PC-9 (cell line): ENCODE data around the gene TMEM44. TPM values are rescaled to one million over a fixed set of nuclear protein-coding genes. Genes with fewer than 3 reads are reported as not detected.

ENCODE experiments used
- BruUV-seq: library from RNA; stranded (reverse); fragments of 400-500 nt; replicated peaks from 2 replicates; lab custom pipeline; 2021; lab: Mats Ljungman, UMichigan
- CTCF ChIA-PET: fragments of 300-600 bp; sonication (Branson Sonifier 250); formaldehyde crosslinking; loops from one replicate; lab custom pipeline; 2022; ENCODE audit warnings: antibody characterized with exemption; lab: Charles Lee
- POLR2A ChIA-PET: fragments of 300-600 bp; sonication (Branson Sonifier 250); formaldehyde crosslinking; loops from one replicate; lab custom pipeline; 2022; ENCODE audit warnings: antibody characterized with exemption; ENCODE audit not compliant: unreplicated experiment; lab: Charles Lee
- DNase-seq, 2 experiments: peaks; one replicate each; pipeline versions ENCODE4 v3.0.0 to v3.0.0-alpha.2; 2015 to 2022; ENCODE audit warnings: mixed read lengths in 1 of 2
- H2AFZ ChIP-seq: fragments of 200-600 bp; sonication (generic); 2 replicates; pipeline ENCODE4 v1.8.1; 2017; ENCODE audit warnings: antibody characterized with exemption
- H3F3A ChIP-seq: fragments of 200-600 bp; sonication (generic); 2 replicates; pipeline ENCODE4 v1.8.1; 2017; ENCODE audit warnings: antibody characterized with exemption, mild to moderate bottlenecking, low read depth; ENCODE audit not compliant: insufficient read depth
- H3K27ac ChIP-seq: fragments of 200-600 bp; sonication (generic); 2 replicates; pipeline ENCODE4 v1.6.1; 2016; ENCODE audit warnings: mixed run types
- H3K27me3 ChIP-seq: fragments of 200-600 bp; sonication (generic); 2 replicates; pipeline ENCODE4 v1.6.1; 2016; ENCODE audit warnings: low read depth, mixed run types; ENCODE audit not compliant: insufficient read depth
- H3K36me3 ChIP-seq: fragments of 200-600 bp; sonication (generic); 2 replicates; pipeline ENCODE4 v1.6.1; 2016; ENCODE audit warnings: low read depth, mixed run types
- H3K4me1 ChIP-seq: fragments of 200-600 bp; sonication (generic); replicated peaks from 2 replicates; pipeline ENCODE4 v1.6.1; 2016; ENCODE audit warnings: mixed run types; ENCODE audit not compliant: insufficient read depth
- H3K4me2 ChIP-seq: fragments of 200-600 bp; sonication (generic); 2 replicates; pipeline ENCODE4 v1.6.1; 2017; ENCODE audit warnings: mixed run types
- H3K4me3 ChIP-seq: fragments of 200-600 bp; sonication (generic); 2 replicates; pipeline ENCODE4 v1.6.1; 2016; ENCODE audit warnings: mixed run types
- H3K79me2 ChIP-seq: fragments of 200-600 bp; sonication (generic); 2 replicates; pipeline ENCODE4 v1.6.1; 2017; ENCODE audit warnings: low read depth, mixed run types
- H3K9me2 ChIP-seq: fragments of 200-600 bp; sonication (generic); 2 replicates; pipeline ENCODE4 v1.8.1; 2017; ENCODE audit warnings: mild to moderate bottlenecking; ENCODE audit not compliant: insufficient read depth
- H3K9me3 ChIP-seq: fragments of 200-600 bp; sonication (generic); 2 replicates; pipeline ENCODE4 v1.8.1; 2016; ENCODE audit warnings: low read depth; ENCODE audit not compliant: insufficient read depth
- H4K20me1 ChIP-seq: fragments of 200-600 bp; sonication (generic); 2 replicates; pipeline ENCODE4 v1.8.1; 2017; ENCODE audit not compliant: insufficient read depth
- EZH2 ChIP-seq: fragments of 200-600 bp; sonication (generic); IDR thresholded peaks from 2 replicates; pipeline ENCODE4 v1.8.0; 2017; ENCODE audit warnings: antibody characterized with exemption, low read depth
- intact Hi-C: fragments of 100-400 bp; cut with micrococcal nuclease; formaldehyde crosslinking; loops from one replicate; pipeline ENCODE4 v1.10.0; 2022; ENCODE audit not compliant: unreplicated experiment
- total RNA-seq: library from RNA; stranded (reverse); gene quantifications from 2 replicates; pipeline ENCODE4 v1.2.3, GENCODE V29; 2021
- TF ChIP-seq, protein P1 (sequence below): fragments of 200-600 bp; sonication (generic); conservative IDR thresholded peaks from 2 replicates; pipeline ENCODE4 v1.6.1; 2017; ENCODE audit warnings: mixed run types, antibody characterized with exemption, mild to moderate bottlenecking, moderate library complexity

Gene TMEM44
- total RNA-seq, 1 experiment from 2014 or later, result 37.5 TPM

DNA sequence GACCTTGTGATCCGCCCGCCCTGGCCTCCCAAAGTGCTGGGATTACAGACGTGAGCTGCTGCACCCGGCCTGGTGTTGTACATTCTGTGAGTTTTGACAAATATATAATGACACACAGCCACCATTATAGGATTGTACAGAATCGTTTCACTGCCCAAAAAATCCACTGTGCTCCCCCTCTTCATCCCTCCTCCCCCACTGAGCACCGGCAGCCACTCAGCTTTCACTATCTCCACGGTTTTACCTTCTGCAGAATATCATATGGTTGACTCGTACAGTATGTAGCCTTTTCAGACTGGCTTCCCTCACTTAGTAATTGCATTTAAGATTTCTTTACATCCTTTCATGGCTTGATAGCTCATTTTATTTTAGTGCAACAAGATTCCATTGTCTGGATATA lies 89.7 kb downstream of the TMEM44 start:
- POLR2A ChIA-PET, result no interaction called here
- no peaks in the 10 kb centered on the region for H3K27me3 ChIP-seq
- no peak for TF ChIP-seq EZH2
- TF ChIP-seq, protein P1, sequence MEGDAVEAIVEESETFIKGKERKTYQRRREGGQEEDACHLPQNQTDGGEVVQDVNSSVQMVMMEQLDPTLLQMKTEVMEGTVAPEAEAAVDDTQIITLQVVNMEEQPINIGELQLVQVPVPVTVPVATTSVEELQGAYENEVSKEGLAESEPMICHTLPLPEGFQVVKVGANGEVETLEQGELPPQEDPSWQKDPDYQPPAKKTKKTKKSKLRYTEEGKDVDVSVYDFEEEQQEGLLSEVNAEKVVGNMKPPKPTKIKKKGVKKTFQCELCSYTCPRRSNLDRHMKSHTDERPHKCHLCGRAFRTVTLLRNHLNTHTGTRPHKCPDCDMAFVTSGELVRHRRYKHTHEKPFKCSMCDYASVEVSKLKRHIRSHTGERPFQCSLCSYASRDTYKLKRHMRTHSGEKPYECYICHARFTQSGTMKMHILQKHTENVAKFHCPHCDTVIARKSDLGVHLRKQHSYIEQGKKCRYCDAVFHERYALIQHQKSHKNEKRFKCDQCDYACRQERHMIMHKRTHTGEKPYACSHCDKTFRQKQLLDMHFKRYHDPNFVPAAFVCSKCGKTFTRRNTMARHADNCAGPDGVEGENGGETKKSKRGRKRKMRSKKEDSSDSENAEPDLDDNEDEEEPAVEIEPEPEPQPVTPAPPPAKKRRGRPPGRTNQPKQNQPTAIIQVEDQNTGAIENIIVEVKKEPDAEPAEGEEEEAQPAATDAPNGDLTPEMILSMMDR, result no peak
- H3K4me3 ChIP-seq, result no peak overlapping the region
- BruUV-seq, result no TSS peak
- no peaks in the 10 kb centered on the region for H3K79me2 ChIP-seq
- H3K36me3 ChIP-seq, result no peaks in the 10 kb centered on the region
- CTCF ChIA-PET, result no interaction called here
- H2AFZ ChIP-seq, result no peak overlapping the region
- H3K9me2 ChIP-seq, result no peaks in the 10 kb centered on the region
- no peak overlapping the region for H3K4me2 ChIP-seq
- peak in 1 of 2 experiments; percentile 30 for DNase-seq
- H3F3A ChIP-seq, result peaks cover 18% of the 10 kb centered on the region
- H3K4me1 ChIP-seq, result 0 out of 2 replicates have a peak, but pooled peaks cover 7% of the 10 kb centered on the region
- no peak overlapping the region for H3K27ac ChIP-seq
- no peaks in the 10 kb centered on the region; the same call in 1 of the 2 replicates for H3K9me3 ChIP-seq
- no peaks in the 10 kb centered on the region for H4K20me1 ChIP-seq
- intact Hi-C loops, result no loop called here

DNA sequence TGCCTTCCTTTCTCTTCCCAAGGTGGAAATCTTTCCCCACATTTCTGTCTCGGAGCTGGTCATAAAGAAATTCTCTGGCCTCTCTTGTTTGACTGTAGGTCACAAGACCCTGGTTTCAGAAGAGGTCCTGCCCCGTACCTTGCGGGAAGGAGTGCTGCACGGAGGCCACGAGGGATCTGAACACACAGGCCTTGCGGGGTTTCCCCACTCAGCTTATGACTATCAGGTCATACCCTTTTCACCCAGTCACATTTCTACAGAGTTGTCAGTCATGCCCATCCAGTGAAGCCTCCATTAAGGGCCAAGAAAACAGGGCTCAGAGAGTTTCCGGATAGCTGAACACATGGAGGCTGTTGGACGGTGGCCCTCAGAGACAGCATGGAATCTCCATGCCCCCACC lies 91.7 kb downstream of the TMEM44 start:
- BruUV-seq, result no TSS peak
- Histone ChIP-seq H3K4me3 (no peak overlapping the region), H3K27ac (no peak overlapping the region)

DNA sequence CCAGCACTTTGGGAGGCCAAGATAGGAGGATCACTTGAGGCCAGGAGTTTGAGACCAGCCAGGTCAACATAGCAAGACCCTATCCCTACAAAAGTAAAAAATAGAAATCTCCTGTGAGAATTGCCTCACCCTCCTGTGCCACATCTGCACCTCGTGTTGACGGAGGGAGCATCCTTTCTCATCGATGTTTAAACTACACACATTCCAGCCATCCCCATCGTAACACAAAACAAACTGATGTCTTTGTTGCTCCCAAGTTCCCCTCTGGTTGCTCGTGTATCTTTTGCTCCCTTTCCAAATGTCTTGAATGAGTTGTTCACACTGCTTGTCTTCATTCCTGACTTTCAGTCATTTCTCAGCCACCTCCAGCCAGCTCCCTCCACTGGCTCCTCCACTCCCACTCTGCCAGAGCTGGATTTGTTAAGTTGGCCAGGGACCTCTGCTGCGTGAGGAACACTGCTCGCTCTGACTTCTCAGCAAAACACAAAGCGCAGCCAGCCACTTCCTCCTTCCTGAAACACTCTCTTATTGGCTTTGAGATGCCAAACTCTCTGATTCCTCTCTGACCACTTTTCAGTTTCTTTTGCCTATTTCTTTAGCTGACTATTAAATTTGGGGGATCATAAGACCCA lies 92.8 kb downstream of the TMEM44 start:
- H3K4me2 ChIP-seq, result no peak overlapping the region
- no peaks in the 10 kb centered on the region; the same call in 1 of the 2 replicates for H3K9me3 ChIP-seq
- H3K9me2 ChIP-seq, result no peaks in the 10 kb centered on the region
- no peaks in the 10 kb centered on the region for H3K36me3 ChIP-seq
- peak in 1 of 2 experiments; percentile 18 for DNase-seq
- peaks cover 49% of the 10 kb centered on the region for H3F3A ChIP-seq
- no peaks in the 10 kb centered on the region for H3K27me3 ChIP-seq
- H3K4me3 ChIP-seq, result no peak overlapping the region
- H3K27ac ChIP-seq, result no peak overlapping the region
- no peak overlapping the region for H2AFZ ChIP-seq
- intact Hi-C loops, result no loop called here
- no TSS peak for BruUV-seq
- no peaks in the 10 kb centered on the region for H4K20me1 ChIP-seq
- TF ChIP-seq EZH2, result no peak
- TF ChIP-seq, protein P1, result no peak
- ChIA-PET POLR2A (no interaction called here), CTCF (no interaction called here)
- peaks cover 37% of the 10 kb centered on the region for H3K4me1 ChIP-seq
- H3K79me2 ChIP-seq, result no peaks in the 10 kb centered on the region

More for the DNA sequence above, 91.7 kb downstream of the TMEM44 start:
- Histone ChIP-seq H3K4me1 (peaks cover 26% of the 10 kb centered on the region), H3K79me2 (no peaks in the 10 kb centered on the region), H4K20me1 (no peaks in the 10 kb centered on the region), H3K9me3 (no peaks in the 10 kb centered on the region; the same call in 1 of the 2 replicates), H3K4me2 (no peak overlapping the region), H3K27me3 (no peaks in the 10 kb centered on the region), H3K9me2 (no peaks in the 10 kb centered on the region), H2AFZ (no peak overlapping the region), H3F3A (peaks cover 38% of the 10 kb centered on the region), H3K36me3 (no peaks in the 10 kb centered on the region)
- ChIA-PET CTCF (interaction anchor here (0.6 kb wide), 1 partner anchor 19 kb away, joined by 3 read pairs; no protein-coding TSS in a partner anchor), POLR2A (no interaction called here)
- peak in 1 of 2 experiments; percentile 23 for DNase-seq
- no peak for TF ChIP-seq EZH2
- TF ChIP-seq, protein P1, result no peak
- intact Hi-C loops, result no loop called here
